Stimulated activated naive CD8-positive, alpha-beta T cell treated with anti-CD3 and anti-CD28 coated beads, Interleukin-15, amount 100 ng/mL, for 72 hours (primary cell): ENCODE data around the gene CCDC17.

Experiments used
- ATAC-seq: fragments of 150-1000 bp; cut with Tn5 transposase; 2 replicates; pipeline ENCODE4 v1.10.0; 2021; ENCODE audit warnings: mild to moderate bottlenecking, moderate library complexity
- DNase-seq, 2 donors: peaks; one replicate each; pipeline ENCODE4 v3.0.0; 2021 to 2022
- H3K27ac Mint-ChIP-seq, 2 donors: one replicate each; pipeline ENCODE4 v1.8.0; 2022; ENCODE audit warnings: mild to moderate bottlenecking in 2 of 2, mixed read lengths in 2 of 2, moderate library complexity in 2 of 2
- H3K27me3 Mint-ChIP-seq: one replicate; pipeline ENCODE4 v1.8.0; 2022; ENCODE audit warnings: mixed read lengths
- H3K4me1 Mint-ChIP-seq: one replicate; pipeline ENCODE4 v1.8.0; 2022; ENCODE audit warnings: mild to moderate bottlenecking, mixed read lengths
- H3K4me3 Mint-ChIP-seq, 2 donors: one replicate each; pipeline ENCODE4 v1.8.0; 2022; ENCODE audit warnings: mild to moderate bottlenecking in 2 of 2, mixed read lengths in 2 of 2, moderate library complexity in 1 of 2
- H3K9me3 Mint-ChIP-seq, 2 donors: one replicate each; pipeline ENCODE4 v1.8.0; 2022; ENCODE audit warnings: mixed read lengths in 2 of 2

The CCDC17 gene

GRCh38 chr1:45570631-45571030, 53.2 kb downstream of the CCDC17 start:
- H3K9me3 Mint-ChIP-seq: no peaks in the 10 kb centered on the region
- H3K27me3 Mint-ChIP-seq: no peaks in the 10 kb centered on the region
- H3K4me1 Mint-ChIP-seq: no peaks in the 10 kb centered on the region
- H3K27ac Mint-ChIP-seq: no peak overlapping the region
- no peak overlapping the region for H3K4me3 Mint-ChIP-seq
- ATAC-seq (no peak), DNase-seq (no peak)
